ENCODE results near the gene FTMT.

The FTMT gene

GRCh38 chr5:121890297-121890858 is 38.7 kb downstream of the FTMT start:
- Histone ChIP-seq H3K4me2 (ENCODE audit: low read length) (no peak overlapping the region), H3K4me3 (ENCODE audit: low read length) (no peak overlapping the region), H3K27ac (ENCODE audit: low read depth, low read length) (no peak overlapping the region), H3K9me3 (ENCODE audit: control insufficient read depth, insufficient read depth, low read length) (no peaks in the 10 kb centered on the region), H4K20me1 (ENCODE audit: control insufficient read depth, insufficient read depth, low read depth, low read length) (no peaks in the 10 kb centered on the region), H3F3A (ENCODE audit: control insufficient read depth, insufficient read depth) (no peaks in the 10 kb centered on the region), H3K79me2 (ENCODE audit: control insufficient read depth, low read length) (no peaks in the 10 kb centered on the region), H3K9me2 (replicated peaks; ENCODE audit: control insufficient read depth, low read length) (no peaks in the 10 kb centered on the region), H3K4me1 (ENCODE audit: control insufficient read depth, low read length) (no peaks in the 10 kb centered on the region), H3K27me3 (ENCODE audit: control insufficient read depth, low read length) (no peaks in the 10 kb centered on the region), H3K36me3 (ENCODE audit: control insufficient read depth, low read length) (no peaks in the 10 kb centered on the region)
- TF ChIP-seq EZH2phosphoT487 (IDR thresholded peaks at IDR 0.05; ENCODE audit: borderline replicate concordance, low read length) (no peak), CTCF (IDR thresholded peaks at IDR 0.05; ENCODE audit: low read depth, low read length, poor library complexity, severe bottlenecking) (no peak)

- no peaks in the 10 kb centered on the region for H3K36me3 ChIP-seq (ENCODE audit: control insufficient read depth, low read length)
- no peak overlapping the region for H3K4me3 ChIP-seq (ENCODE audit: low read length)
- no peaks in the 10 kb centered on the region for H3K27me3 ChIP-seq (ENCODE audit: control insufficient read depth, low read length)
- no peaks in the 10 kb centered on the region for H3K79me2 ChIP-seq (ENCODE audit: control insufficient read depth, low read length)
- H3K9me2 ChIP-seq (replicated peaks; ENCODE audit: control insufficient read depth, low read length), result no peaks in the 10 kb centered on the region
- H3K4me2 ChIP-seq (ENCODE audit: low read length), result no peak overlapping the region
- no peaks in the 10 kb centered on the region for H3K9me3 ChIP-seq (ENCODE audit: control insufficient read depth, insufficient read depth, low read length)
- no peaks in the 10 kb centered on the region for H3K4me1 ChIP-seq (ENCODE audit: control insufficient read depth, low read length)
- H4K20me1 ChIP-seq (ENCODE audit: control insufficient read depth, insufficient read depth, low read depth, low read length), result no peaks in the 10 kb centered on the region
- TF ChIP-seq CTCF (IDR thresholded peaks at IDR 0.05; ENCODE audit: low read depth, low read length, poor library complexity, severe bottlenecking), result no peak
- TF ChIP-seq EZH2phosphoT487 (IDR thresholded peaks at IDR 0.05; ENCODE audit: borderline replicate concordance, low read length), result no peak
- H3F3A ChIP-seq (ENCODE audit: control insufficient read depth, insufficient read depth), result no peaks in the 10 kb centered on the region
- H3K27ac ChIP-seq (ENCODE audit: low read depth, low read length), result no peak overlapping the region
Measured at GRCh38 chr5:121897341-121897740, 45.7 kb downstream of the FTMT start.

- Histone ChIP-seq H3K27me3 (ENCODE audit: control insufficient read depth, low read length) (no peaks in the 10 kb centered on the region), H3K9me2 (replicated peaks; ENCODE audit: control insufficient read depth, low read length) (no peaks in the 10 kb centered on the region), H3K9me3 (ENCODE audit: control insufficient read depth, insufficient read depth, low read length) (no peaks in the 10 kb centered on the region), H3K27ac (ENCODE audit: low read depth, low read length) (no peak overlapping the region), H3K4me1 (ENCODE audit: control insufficient read depth, low read length) (no peaks in the 10 kb centered on the region), H3K79me2 (ENCODE audit: control insufficient read depth, low read length) (no peaks in the 10 kb centered on the region), H3K4me3 (ENCODE audit: low read length) (no peak overlapping the region), H3F3A (ENCODE audit: control insufficient read depth, insufficient read depth) (no peaks in the 10 kb centered on the region), H4K20me1 (ENCODE audit: control insufficient read depth, insufficient read depth, low read depth, low read length) (no peaks in the 10 kb centered on the region), H3K4me2 (ENCODE audit: low read length) (no peak overlapping the region), H3K36me3 (ENCODE audit: control insufficient read depth, low read length) (no peaks in the 10 kb centered on the region)
- no peak for TF ChIP-seq CTCF (IDR thresholded peaks at IDR 0.05; ENCODE audit: low read depth, low read length, poor library complexity, severe bottlenecking)
- TF ChIP-seq EZH2phosphoT487 (IDR thresholded peaks at IDR 0.05; ENCODE audit: borderline replicate concordance, low read length), result no peak
Measured at GRCh38 chr5:121899346-121899745, 47.7 kb downstream of the FTMT start.
